ENCODE data around the gene ARHGEF26. TPM values are rescaled to one million over a fixed set of nuclear protein-coding genes. Genes with fewer than 3 reads are reported as not detected.

The ARHGEF26 gene
- polyA plus RNA-seq, 1 experiment, result 0.05 TPM

DNA sequence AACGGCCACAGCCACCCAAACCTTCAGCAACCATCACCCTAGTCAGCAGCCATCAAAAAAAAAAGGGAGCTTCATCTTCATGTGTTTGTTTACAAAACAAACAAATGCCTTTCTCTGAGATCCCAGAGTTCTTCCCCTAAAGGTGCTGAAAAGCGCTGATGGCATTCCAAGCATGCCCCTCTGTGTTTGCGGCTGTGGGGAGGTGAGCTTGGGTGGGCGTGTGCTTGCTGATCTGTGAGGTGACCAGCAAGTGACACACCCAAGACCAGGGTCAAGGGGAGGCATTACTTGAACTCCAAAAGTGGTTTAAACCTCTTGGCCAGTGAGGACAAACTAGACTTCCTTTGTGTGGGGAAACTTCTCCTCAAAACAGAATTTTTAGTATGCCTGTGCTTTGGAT, 121.6 kb downstream of the ARHGEF26 start:
- ChIA-PET CTCF (no interaction called here), POLR2A (no interaction called here)
- DNase-seq (ENCODE audit: low read depth), result no peak
- Histone ChIP-seq H3K4me3 (ENCODE audit: low read depth, low read length) (no peak overlapping the region), H3K36me3 (ENCODE audit: control insufficient read depth, insufficient read depth, low read length) (no peaks in the 10 kb centered on the region), H3K27me3 (ENCODE audit: control insufficient read depth, insufficient read depth, low read length) (no peaks in the 10 kb centered on the region)
- TF ChIP-seq, protein P1, sequence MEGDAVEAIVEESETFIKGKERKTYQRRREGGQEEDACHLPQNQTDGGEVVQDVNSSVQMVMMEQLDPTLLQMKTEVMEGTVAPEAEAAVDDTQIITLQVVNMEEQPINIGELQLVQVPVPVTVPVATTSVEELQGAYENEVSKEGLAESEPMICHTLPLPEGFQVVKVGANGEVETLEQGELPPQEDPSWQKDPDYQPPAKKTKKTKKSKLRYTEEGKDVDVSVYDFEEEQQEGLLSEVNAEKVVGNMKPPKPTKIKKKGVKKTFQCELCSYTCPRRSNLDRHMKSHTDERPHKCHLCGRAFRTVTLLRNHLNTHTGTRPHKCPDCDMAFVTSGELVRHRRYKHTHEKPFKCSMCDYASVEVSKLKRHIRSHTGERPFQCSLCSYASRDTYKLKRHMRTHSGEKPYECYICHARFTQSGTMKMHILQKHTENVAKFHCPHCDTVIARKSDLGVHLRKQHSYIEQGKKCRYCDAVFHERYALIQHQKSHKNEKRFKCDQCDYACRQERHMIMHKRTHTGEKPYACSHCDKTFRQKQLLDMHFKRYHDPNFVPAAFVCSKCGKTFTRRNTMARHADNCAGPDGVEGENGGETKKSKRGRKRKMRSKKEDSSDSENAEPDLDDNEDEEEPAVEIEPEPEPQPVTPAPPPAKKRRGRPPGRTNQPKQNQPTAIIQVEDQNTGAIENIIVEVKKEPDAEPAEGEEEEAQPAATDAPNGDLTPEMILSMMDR (IDR thresholded peaks at IDR 0.05; ENCODE audit: insufficient read depth, low read depth, low read length), result no peak

DNA sequence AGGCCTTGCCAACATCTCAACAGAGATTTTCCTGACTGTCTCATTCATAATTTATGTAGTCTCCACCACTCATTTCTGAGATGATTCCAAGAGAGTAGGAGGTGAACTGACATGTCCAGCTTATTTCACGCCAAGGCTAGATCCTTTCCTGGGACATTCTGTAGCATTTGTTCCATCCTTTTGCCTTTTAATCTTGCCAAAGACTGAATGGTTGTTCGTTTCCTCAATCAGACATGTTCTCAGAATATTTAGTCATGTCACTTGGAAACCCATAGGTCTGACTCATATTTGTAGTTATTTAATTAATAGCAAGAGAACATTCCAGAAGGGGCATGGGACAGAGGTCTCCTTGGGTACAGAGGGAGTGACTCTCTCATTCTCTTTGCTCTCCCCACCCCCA, 122.2 kb downstream of the ARHGEF26 start:
- Histone ChIP-seq H3K36me3 (ENCODE audit: control insufficient read depth, insufficient read depth, low read length) (no peaks in the 10 kb centered on the region), H3K27me3 (ENCODE audit: control insufficient read depth, insufficient read depth, low read length) (no peaks in the 10 kb centered on the region), H3K4me3 (ENCODE audit: low read depth, low read length) (no peak overlapping the region)
- ChIA-PET CTCF (interaction anchor here (0.6 kb wide), 1 partner anchor 10 kb away, joined by 3 read pairs; no protein-coding TSS in a partner anchor), POLR2A (no interaction called here)
- TF ChIP-seq, protein P1 (IDR thresholded peaks at IDR 0.05; ENCODE audit: insufficient read depth, low read depth, low read length), result no peak
- DNase-seq (ENCODE audit: low read depth), result no peak

DNA sequence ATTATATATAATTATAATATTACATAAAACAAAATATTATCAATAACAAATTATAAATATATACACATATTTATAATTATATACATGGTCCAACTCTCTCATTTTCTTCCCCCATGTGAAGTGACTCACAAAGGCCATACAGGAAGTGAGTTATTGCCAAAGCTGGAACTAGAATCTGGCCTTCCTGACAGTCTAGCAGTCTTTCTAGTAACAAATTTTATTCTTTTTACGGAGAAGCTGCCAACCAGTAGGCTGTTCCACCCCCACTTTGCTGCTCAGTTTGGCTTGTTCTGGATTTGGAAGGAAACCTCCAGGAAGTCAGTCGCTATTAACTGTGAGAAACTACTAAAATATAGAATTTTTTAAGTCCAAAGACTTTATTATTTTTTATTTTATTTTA, 123.5 kb downstream of the ARHGEF26 start:
- TF ChIP-seq, protein P1 (IDR thresholded peaks at IDR 0.05; ENCODE audit: insufficient read depth, low read depth, low read length), result no peak
- peaks cover 2% of the 10 kb centered on the region; the same call in 1 of the 2 replicates for H3K36me3 ChIP-seq (ENCODE audit: control insufficient read depth, insufficient read depth, low read length)
- H3K27me3 ChIP-seq (ENCODE audit: control insufficient read depth, insufficient read depth, low read length), result no peaks in the 10 kb centered on the region
- DNase-seq (ENCODE audit: low read depth), result no peak
- ChIA-PET CTCF (interaction anchor here (0.8 kb wide), 1 partner anchor 9 kb away, joined by 3 read pairs; no protein-coding TSS in a partner anchor), POLR2A (no interaction called here)
- no peak overlapping the region for H3K4me3 ChIP-seq (ENCODE audit: low read depth, low read length)

DNA sequence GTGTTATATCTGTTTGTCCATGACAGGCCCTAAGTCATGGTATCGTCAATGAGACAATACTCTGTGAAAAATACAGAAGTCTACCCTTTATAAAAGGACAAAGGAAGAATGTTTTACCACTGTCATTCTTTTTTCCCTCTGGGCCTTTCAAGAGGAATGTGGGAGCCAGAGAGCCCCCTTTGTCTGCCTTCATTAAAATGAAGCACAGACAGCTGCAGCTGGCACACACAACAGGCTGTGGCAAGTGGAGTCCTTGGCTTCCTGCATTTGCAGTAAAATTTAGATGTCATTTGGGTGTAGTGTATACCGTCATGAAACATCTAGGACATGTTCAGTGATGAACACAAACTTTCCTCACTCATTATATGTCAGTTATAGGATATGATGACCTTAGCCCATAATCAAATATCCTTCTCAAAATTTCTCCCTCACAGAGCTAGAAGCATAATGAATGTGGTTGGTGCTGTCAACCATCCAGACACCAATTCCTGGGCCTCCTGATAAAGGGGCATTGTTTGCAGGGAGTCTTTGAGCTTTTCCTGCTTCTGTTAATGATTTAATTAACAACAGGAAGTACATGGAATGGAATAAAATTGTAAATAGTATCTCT, 126.7 kb downstream of the ARHGEF26 start:
- CTCF ChIA-PET, result interaction anchor here (0.6 kb wide), 1 partner anchor 232 kb away, joined by 3 read pairs; no protein-coding TSS in a partner anchor
- POLR2A ChIA-PET, result no interaction called here
- Histone ChIP-seq H3K27me3 (ENCODE audit: control insufficient read depth, insufficient read depth, low read length) (no peaks in the 10 kb centered on the region), H3K4me3 (ENCODE audit: low read depth, low read length) (no peak overlapping the region), H3K36me3 (ENCODE audit: control insufficient read depth, insufficient read depth, low read length) (peaks cover 2% of the 10 kb centered on the region; the same call in 1 of the 2 replicates)
- TF ChIP-seq, protein P1 (IDR thresholded peaks at IDR 0.05; ENCODE audit: insufficient read depth, low read depth, low read length), result no peak
- no peak for DNase-seq (ENCODE audit: low read depth)

DNA sequence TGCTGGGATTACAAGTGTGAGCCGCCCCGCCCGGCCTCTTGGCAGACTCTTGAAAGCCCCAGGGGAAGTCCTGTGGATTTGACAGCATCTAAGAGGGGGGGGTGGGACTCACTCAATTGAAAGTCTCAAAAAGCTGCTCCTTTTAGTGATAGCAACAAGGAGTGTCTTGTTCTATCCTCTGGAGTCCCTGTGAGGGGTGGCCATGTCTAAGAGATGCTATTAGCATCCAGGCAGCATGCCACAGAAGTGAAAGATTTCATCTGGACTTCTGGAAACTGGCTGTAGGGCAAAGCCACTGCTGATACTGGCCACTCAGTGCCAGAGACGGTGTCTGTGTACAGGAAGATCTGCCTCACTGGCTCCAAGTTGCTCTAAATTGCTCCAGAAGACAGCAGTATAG, 129.1 kb downstream of the ARHGEF26 start:
- DNase-seq (ENCODE audit: low read depth), result no peak
- Histone ChIP-seq H3K4me3 (ENCODE audit: low read depth, low read length) (no peak overlapping the region), H3K36me3 (ENCODE audit: control insufficient read depth, insufficient read depth, low read length) (peaks cover 2% of the 10 kb centered on the region; the same call in 1 of the 2 replicates), H3K27me3 (ENCODE audit: control insufficient read depth, insufficient read depth, low read length) (no peaks in the 10 kb centered on the region)
- POLR2A ChIA-PET, result no interaction called here
- TF ChIP-seq, protein P1 (IDR thresholded peaks at IDR 0.05; ENCODE audit: insufficient read depth, low read depth, low read length), result no peak
- CTCF ChIA-PET, result no interaction called here

Measured in BJ (cell line).